Measurements from ENCODE around the gene MED15. TPM values are rescaled to one million over a fixed set of nuclear protein-coding genes. Genes with fewer than 3 reads are reported as not detected.

The MED15 gene
- total RNA-seq, 1 donor from 2014 or later = 51.9 TPM

DNA sequence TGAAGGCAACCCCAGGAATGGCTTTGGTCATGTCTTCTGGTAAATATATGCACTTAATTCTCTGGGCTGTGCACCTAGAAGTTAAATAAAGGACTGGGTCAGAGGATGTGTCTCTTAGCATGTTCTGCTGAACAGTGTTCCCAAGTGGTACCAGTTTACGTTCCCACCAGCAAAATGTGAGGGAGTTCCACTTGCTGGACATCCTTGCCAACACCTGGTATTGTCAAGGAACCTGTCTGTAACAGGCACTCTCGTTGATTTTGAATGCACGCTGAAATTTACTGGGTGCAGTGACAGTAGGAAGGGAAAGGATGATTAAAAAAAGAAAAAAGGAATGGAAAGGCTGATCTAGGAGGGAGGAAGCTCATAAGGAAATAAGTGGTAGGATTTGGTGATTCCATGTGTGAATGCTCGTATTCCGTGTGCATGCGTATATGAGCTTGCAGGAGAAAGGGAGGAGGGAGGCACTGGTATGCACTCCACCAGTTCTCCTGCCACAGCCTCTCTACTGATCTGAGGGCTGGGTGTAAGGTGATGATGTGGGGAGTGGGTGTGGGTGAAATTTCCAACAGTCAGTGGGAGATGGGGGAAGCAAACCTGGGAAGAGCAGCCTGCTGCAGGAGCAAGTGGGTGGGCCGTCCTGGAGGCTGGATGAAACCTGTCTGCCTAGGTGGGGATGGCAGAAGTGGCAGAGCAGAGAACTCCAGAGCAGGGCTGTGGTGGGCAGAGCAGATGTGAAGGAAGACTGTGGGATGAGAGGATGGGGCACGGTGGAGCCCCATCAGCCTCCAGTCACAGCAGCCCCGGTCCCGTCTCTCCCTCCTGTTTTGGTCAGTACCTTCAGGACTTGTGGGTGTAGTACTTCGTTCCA is 15.0 kb downstream of the MED15 start:
- H3K4me3 ChIP-seq (ENCODE audit: low read depth, low read length) = no peak overlapping the region
- DNase-seq (ENCODE audit: low read depth) = no peak
- no peak for TF ChIP-seq CTCF (conservative IDR thresholded peaks at IDR 0.05; ENCODE audit: low read depth, low read length)

- no peak for DNase-seq (ENCODE audit: low read depth)
- H3K4me3 ChIP-seq (ENCODE audit: low read depth, low read length) = no peak overlapping the region
- no peak for TF ChIP-seq CTCF (conservative IDR thresholded peaks at IDR 0.05; ENCODE audit: low read depth, low read length)
Measured at GRCh38 chr22:20523086-20523983, 15.9 kb downstream of the MED15 start.

DNA sequence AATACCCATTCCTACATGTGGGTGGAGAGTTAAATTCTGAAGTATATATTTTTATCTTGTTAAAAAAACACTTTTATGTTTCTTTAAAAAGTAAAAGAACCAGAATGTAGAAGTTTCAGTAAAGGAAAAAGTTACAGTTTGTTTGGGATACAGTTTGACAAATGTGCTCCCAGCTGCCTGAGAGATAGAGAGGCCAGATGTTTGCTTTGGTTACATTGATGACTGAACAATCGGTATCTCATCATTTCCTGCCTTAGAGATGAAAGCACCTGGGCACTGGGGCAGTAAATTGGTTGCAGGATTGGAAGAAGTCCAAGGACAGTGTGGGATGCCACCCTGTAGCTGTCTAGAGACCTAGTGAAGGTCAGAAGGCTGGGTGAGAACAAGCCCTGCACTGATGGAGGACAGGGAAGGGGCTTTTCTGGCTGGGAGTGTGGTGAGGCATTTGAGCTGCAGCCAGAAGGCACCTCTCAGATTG is 16.6 kb downstream of the MED15 start:
- no peak overlapping the region for H3K4me3 ChIP-seq (ENCODE audit: low read depth, low read length)
- no peak for TF ChIP-seq CTCF (conservative IDR thresholded peaks at IDR 0.05; ENCODE audit: low read depth, low read length)
- no peak for DNase-seq (ENCODE audit: low read depth)

DNA sequence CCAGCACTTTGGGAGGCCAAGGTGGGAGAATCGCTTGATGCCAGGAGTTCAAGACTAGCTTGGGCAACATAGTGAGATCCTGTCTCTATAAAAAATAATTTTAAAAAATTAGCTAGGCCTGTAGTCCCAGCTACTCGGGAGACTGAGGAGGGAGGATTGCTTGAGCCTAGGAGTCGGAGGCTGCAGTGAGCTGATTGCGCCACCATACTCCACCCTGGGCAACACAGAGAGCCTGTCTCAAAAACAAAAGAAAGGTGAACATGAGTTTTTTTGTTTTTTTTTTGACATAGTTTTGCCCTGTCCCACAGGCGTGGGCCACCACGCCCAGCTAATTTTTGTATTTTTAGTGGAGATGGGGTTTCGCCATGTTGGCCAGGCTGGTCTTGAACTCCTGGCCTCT is 17.6 kb downstream of the MED15 start:
- no peak for TF ChIP-seq CTCF (conservative IDR thresholded peaks at IDR 0.05; ENCODE audit: low read depth, low read length)
- no peak overlapping the region for H3K4me3 ChIP-seq (ENCODE audit: low read depth, low read length)
- DNase-seq (ENCODE audit: low read depth) = no peak

- no peak overlapping the region for H3K4me3 ChIP-seq (ENCODE audit: low read depth, low read length)
- TF ChIP-seq CTCF (conservative IDR thresholded peaks at IDR 0.05; ENCODE audit: low read depth, low read length) = no peak
- DNase-seq (ENCODE audit: low read depth) = no peak
Measured at GRCh38 chr22:20526305-20526627, 18.9 kb downstream of the MED15 start.

GRCh38 chr22:20526628-20527355 is 19.4 kb downstream of the MED15 start:
- peak; percentile 31 for TF ChIP-seq CTCF (conservative IDR thresholded peaks at IDR 0.05; ENCODE audit: low read depth, low read length)
- DNase-seq (ENCODE audit: low read depth) = peak; percentile 62
- no peak overlapping the region for H3K4me3 ChIP-seq (ENCODE audit: low read depth, low read length)
